Measurements from ENCODE around the gene SPACA4.

The SPACA4 gene

GRCh38 chr19:48650974-48651682 lies 44.6 kb downstream of the SPACA4 start:
- no peaks in the 10 kb centered on the region for H3K36me3 ChIP-seq (ENCODE audit: control insufficient read depth, low read length)
- TF ChIP-seq EZH2phosphoT487 (IDR thresholded peaks at IDR 0.05; ENCODE audit: borderline replicate concordance, low read length) (no peak), CTCF (IDR thresholded peaks at IDR 0.05; ENCODE audit: low read depth, low read length, poor library complexity, severe bottlenecking) (no peak)
- H3K79me2 ChIP-seq (ENCODE audit: control insufficient read depth, low read length): no peaks in the 10 kb centered on the region
- H3F3A ChIP-seq (ENCODE audit: control insufficient read depth, insufficient read depth): peaks cover 24% of the 10 kb centered on the region
- no peak overlapping the region for H3K4me2 ChIP-seq (ENCODE audit: low read length)
- H4K20me1 ChIP-seq (ENCODE audit: control insufficient read depth, insufficient read depth, low read depth, low read length): no peaks in the 10 kb centered on the region
- H3K4me1 ChIP-seq (ENCODE audit: control insufficient read depth, low read length): peaks cover 65% of the 10 kb centered on the region
- no peaks in the 10 kb centered on the region for H3K9me3 ChIP-seq (ENCODE audit: control insufficient read depth, insufficient read depth, low read length)
- H3K27ac ChIP-seq (ENCODE audit: low read depth, low read length): no peak overlapping the region
- no peak overlapping the region for H3K4me3 ChIP-seq (ENCODE audit: low read length)
- H3K9me2 ChIP-seq (replicated peaks; ENCODE audit: control insufficient read depth, low read length): no peaks in the 10 kb centered on the region
- no peaks in the 10 kb centered on the region for H3K27me3 ChIP-seq (ENCODE audit: control insufficient read depth, low read length)

- H3F3A ChIP-seq (ENCODE audit: control insufficient read depth, insufficient read depth): peaks cover 24% of the 10 kb centered on the region
- no peaks in the 10 kb centered on the region for H3K79me2 ChIP-seq (ENCODE audit: control insufficient read depth, low read length)
- no peaks in the 10 kb centered on the region for H3K36me3 ChIP-seq (ENCODE audit: control insufficient read depth, low read length)
- no peak overlapping the region for H3K4me2 ChIP-seq (ENCODE audit: low read length)
- no peaks in the 10 kb centered on the region for H4K20me1 ChIP-seq (ENCODE audit: control insufficient read depth, insufficient read depth, low read depth, low read length)
- no peak overlapping the region for H3K4me3 ChIP-seq (ENCODE audit: low read length)
- no peaks in the 10 kb centered on the region for H3K9me3 ChIP-seq (ENCODE audit: control insufficient read depth, insufficient read depth, low read length)
- no peak overlapping the region for H3K27ac ChIP-seq (ENCODE audit: low read depth, low read length)
- H3K27me3 ChIP-seq (ENCODE audit: control insufficient read depth, low read length): no peaks in the 10 kb centered on the region
- peaks cover 63% of the 10 kb centered on the region for H3K4me1 ChIP-seq (ENCODE audit: control insufficient read depth, low read length)
- no peaks in the 10 kb centered on the region for H3K9me2 ChIP-seq (replicated peaks; ENCODE audit: control insufficient read depth, low read length)
- TF ChIP-seq EZH2phosphoT487 (IDR thresholded peaks at IDR 0.05; ENCODE audit: borderline replicate concordance, low read length) (no peak), CTCF (IDR thresholded peaks at IDR 0.05; ENCODE audit: low read depth, low read length, poor library complexity, severe bottlenecking) (no peak)
These were observed 45.1 kb downstream of the SPACA4 start for GRCh38 chr19:48651683-48652048.

- H3K27me3 ChIP-seq (ENCODE audit: control insufficient read depth, low read length): no peaks in the 10 kb centered on the region
- H3K9me3 ChIP-seq (ENCODE audit: control insufficient read depth, insufficient read depth, low read length): no peaks in the 10 kb centered on the region
- H4K20me1 ChIP-seq (ENCODE audit: control insufficient read depth, insufficient read depth, low read depth, low read length): no peaks in the 10 kb centered on the region
- no peak overlapping the region for H3K4me2 ChIP-seq (ENCODE audit: low read length)
- peaks cover 10% of the 10 kb centered on the region for H3F3A ChIP-seq (ENCODE audit: control insufficient read depth, insufficient read depth)
- no peak overlapping the region for H3K4me3 ChIP-seq (ENCODE audit: low read length)
- no peaks in the 10 kb centered on the region for H3K79me2 ChIP-seq (ENCODE audit: control insufficient read depth, low read length)
- H3K27ac ChIP-seq (ENCODE audit: low read depth, low read length): no peak overlapping the region
- no peaks in the 10 kb centered on the region for H3K36me3 ChIP-seq (ENCODE audit: control insufficient read depth, low read length)
- H3K9me2 ChIP-seq (replicated peaks; ENCODE audit: control insufficient read depth, low read length): no peaks in the 10 kb centered on the region
- peaks cover 37% of the 10 kb centered on the region for H3K4me1 ChIP-seq (ENCODE audit: control insufficient read depth, low read length)
- no peak for TF ChIP-seq CTCF (IDR thresholded peaks at IDR 0.05; ENCODE audit: low read depth, low read length, poor library complexity, severe bottlenecking)
- no peak for TF ChIP-seq EZH2phosphoT487 (IDR thresholded peaks at IDR 0.05; ENCODE audit: borderline replicate concordance, low read length)
These were observed 47.9 kb downstream of the SPACA4 start for GRCh38 chr19:48654299-48655059.
